Measurements from ENCODE around the gene CACNB4.

- TF ChIP-seq, protein P1, sequence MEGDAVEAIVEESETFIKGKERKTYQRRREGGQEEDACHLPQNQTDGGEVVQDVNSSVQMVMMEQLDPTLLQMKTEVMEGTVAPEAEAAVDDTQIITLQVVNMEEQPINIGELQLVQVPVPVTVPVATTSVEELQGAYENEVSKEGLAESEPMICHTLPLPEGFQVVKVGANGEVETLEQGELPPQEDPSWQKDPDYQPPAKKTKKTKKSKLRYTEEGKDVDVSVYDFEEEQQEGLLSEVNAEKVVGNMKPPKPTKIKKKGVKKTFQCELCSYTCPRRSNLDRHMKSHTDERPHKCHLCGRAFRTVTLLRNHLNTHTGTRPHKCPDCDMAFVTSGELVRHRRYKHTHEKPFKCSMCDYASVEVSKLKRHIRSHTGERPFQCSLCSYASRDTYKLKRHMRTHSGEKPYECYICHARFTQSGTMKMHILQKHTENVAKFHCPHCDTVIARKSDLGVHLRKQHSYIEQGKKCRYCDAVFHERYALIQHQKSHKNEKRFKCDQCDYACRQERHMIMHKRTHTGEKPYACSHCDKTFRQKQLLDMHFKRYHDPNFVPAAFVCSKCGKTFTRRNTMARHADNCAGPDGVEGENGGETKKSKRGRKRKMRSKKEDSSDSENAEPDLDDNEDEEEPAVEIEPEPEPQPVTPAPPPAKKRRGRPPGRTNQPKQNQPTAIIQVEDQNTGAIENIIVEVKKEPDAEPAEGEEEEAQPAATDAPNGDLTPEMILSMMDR (IDR thresholded peaks at IDR 0.05) = no peak
- TF ChIP-seq EP300 (IDR thresholded peaks at IDR 0.05) = no peak
These were observed 278.9 kb downstream of the CACNB4 start for GRCh38 chr2:151819920-151820319.

Data from sigmoid colon (tissue), 4 donors.